ENCODE measurements around the gene ZMAT5.

DNA sequence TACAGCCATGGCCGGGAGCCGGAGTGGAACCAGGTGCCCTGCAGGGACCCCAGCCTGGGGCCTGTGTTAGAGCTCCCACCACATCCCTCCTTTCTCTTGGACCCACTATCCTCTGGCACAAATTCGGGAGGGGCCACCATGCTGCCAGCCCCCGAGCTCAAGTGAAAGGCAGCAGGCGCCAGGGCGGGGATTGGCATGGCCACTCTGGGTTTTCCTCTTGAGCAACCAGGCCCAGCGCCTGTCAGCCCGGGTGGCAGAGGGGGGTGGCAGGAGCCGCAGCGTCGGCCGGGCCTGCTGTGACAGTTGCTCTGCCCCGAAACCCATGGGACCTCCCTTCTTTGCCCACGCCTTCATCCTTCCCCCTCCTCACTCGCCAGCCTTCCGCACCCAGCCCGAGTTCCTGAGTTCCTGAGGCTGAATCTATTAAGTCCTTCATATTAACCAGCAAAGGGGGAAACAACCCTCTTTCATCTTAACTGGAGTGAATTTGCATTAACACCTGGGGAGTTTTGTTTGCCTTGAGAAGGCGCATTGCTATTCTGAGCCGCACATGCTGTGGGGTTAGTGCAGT, 63.8 kb downstream of the ZMAT5 start:
- TF ChIP-seq, protein P1, sequence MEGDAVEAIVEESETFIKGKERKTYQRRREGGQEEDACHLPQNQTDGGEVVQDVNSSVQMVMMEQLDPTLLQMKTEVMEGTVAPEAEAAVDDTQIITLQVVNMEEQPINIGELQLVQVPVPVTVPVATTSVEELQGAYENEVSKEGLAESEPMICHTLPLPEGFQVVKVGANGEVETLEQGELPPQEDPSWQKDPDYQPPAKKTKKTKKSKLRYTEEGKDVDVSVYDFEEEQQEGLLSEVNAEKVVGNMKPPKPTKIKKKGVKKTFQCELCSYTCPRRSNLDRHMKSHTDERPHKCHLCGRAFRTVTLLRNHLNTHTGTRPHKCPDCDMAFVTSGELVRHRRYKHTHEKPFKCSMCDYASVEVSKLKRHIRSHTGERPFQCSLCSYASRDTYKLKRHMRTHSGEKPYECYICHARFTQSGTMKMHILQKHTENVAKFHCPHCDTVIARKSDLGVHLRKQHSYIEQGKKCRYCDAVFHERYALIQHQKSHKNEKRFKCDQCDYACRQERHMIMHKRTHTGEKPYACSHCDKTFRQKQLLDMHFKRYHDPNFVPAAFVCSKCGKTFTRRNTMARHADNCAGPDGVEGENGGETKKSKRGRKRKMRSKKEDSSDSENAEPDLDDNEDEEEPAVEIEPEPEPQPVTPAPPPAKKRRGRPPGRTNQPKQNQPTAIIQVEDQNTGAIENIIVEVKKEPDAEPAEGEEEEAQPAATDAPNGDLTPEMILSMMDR (IDR thresholded peaks at IDR 0.05; ENCODE audit: insufficient read depth, low read depth, low read length): no peak
- peak; percentile 40 for TF ChIP-seq EZH2 (IDR thresholded peaks at IDR 0.05; ENCODE audit: insufficient read depth, low read length)

Data from astrocyte (in vitro differentiated cells and primary cell).